ENCODE measurements around the gene EGLN1.

Gene EGLN1

DNA sequence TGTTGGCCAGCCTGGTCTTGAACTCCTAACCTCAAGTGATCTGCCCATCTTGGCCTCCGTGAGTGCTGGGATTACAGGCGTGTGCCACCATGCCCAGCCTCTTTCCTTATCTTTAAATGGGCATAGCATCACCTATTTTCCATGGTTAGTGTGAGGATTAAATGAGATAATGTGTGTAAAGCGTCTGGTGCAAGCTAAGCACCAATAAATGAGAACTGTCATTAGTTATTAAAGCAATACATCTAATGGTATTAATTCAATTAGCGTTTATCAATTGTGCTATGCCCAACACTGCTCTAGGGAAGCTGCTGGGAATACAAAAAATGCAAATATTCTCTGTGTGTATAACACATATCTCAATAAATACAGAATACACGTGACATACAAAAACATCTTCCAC is 94.5 kb downstream of the EGLN1 start:
- TF ChIP-seq FOXM1 (IDR thresholded peaks at IDR 0.05; ENCODE audit: borderline replicate concordance, low read depth) (no peak), YY1 (IDR thresholded peaks at IDR 0.05; ENCODE audit: low read depth) (no peak), EP300 (IDR thresholded peaks at IDR 0.05; ENCODE audit: borderline replicate concordance) (no peak), NFIC (IDR thresholded peaks at IDR 0.05) (no peak), TEAD4 (IDR thresholded peaks at IDR 0.05) (no peak)

- TF ChIP-seq RAD21 (IDR thresholded peaks at IDR 0.05; ENCODE audit: low read depth) (no peak), FOXM1 (IDR thresholded peaks at IDR 0.05; ENCODE audit: borderline replicate concordance, low read depth) (no peak), TEAD4 (IDR thresholded peaks at IDR 0.05) (no peak), REST (IDR thresholded peaks at IDR 0.05; ENCODE audit: low read depth) (no peak), TAF1 (IDR thresholded peaks at IDR 0.05; ENCODE audit: low read depth) (no peak), CREB1 (IDR thresholded peaks at IDR 0.05; ENCODE audit: low read depth) (no peak)
- TF ChIP-seq, protein P1, sequence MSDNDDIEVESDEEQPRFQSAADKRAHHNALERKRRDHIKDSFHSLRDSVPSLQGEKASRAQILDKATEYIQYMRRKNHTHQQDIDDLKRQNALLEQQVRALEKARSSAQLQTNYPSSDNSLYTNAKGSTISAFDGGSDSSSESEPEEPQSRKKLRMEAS (IDR thresholded peaks at IDR 0.05) = no peak
Observed at GRCh38 chr1:231326248-231326647, 95.8 kb downstream of the EGLN1 start.

- TF ChIP-seq, protein P1 (IDR thresholded peaks at IDR 0.05) = no peak
- TF ChIP-seq TAF1 (IDR thresholded peaks at IDR 0.05; ENCODE audit: low read depth) (no peak), TEAD4 (IDR thresholded peaks at IDR 0.05) (no peak), ZBTB7A (IDR thresholded peaks at IDR 0.05; ENCODE audit: low read depth) (no peak), TCF12 (IDR thresholded peaks at IDR 0.05; ENCODE audit: low read depth) (no peak), RAD21 (IDR thresholded peaks at IDR 0.05; ENCODE audit: low read depth) (no peak)
- TF ChIP-seq, protein P2, sequence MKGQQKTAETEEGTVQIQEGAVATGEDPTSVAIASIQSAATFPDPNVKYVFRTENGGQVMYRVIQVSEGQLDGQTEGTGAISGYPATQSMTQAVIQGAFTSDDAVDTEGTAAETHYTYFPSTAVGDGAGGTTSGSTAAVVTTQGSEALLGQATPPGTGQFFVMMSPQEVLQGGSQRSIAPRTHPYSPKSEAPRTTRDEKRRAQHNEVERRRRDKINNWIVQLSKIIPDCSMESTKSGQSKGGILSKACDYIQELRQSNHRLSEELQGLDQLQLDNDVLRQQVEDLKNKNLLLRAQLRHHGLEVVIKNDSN (IDR thresholded peaks at IDR 0.05) = no peak
Observed at GRCh38 chr1:231324660-231325059, 97.4 kb downstream of the EGLN1 start.

- no peak for TF ChIP-seq TEAD4 (IDR thresholded peaks at IDR 0.05)
- no peak for TF ChIP-seq CEBPB (IDR thresholded peaks at IDR 0.05)
- TF ChIP-seq, protein P1 (IDR thresholded peaks at IDR 0.05) = no peak
- no peak for TF ChIP-seq NFIC (IDR thresholded peaks at IDR 0.05)
- TF ChIP-seq REST (IDR thresholded peaks at IDR 0.05; ENCODE audit: low read depth) = no peak
- no peak for TF ChIP-seq RAD21 (IDR thresholded peaks at IDR 0.05; ENCODE audit: low read depth)
- TF ChIP-seq ZBTB7A (IDR thresholded peaks at IDR 0.05; ENCODE audit: low read depth) = no peak
- TF ChIP-seq, protein P2 (IDR thresholded peaks at IDR 0.05) = no peak
- no peak for TF ChIP-seq TCF12 (IDR thresholded peaks at IDR 0.05; ENCODE audit: low read depth)
- TF ChIP-seq YY1 (IDR thresholded peaks at IDR 0.05; ENCODE audit: low read depth) = no peak
- no peak for TF ChIP-seq TAF1 (IDR thresholded peaks at IDR 0.05; ENCODE audit: low read depth)
- no peak for TF ChIP-seq FOXM1 (IDR thresholded peaks at IDR 0.05; ENCODE audit: borderline replicate concordance, low read depth)
- TF ChIP-seq EP300 (IDR thresholded peaks at IDR 0.05; ENCODE audit: borderline replicate concordance) = no peak
- no peak for TF ChIP-seq CREB1 (IDR thresholded peaks at IDR 0.05; ENCODE audit: low read depth)
- no peak for TF ChIP-seq EGR1 (IDR thresholded peaks at IDR 0.05)
Observed at GRCh38 chr1:231322880-231323530, 99.1 kb downstream of the EGLN1 start.

- TF ChIP-seq REST (IDR thresholded peaks at IDR 0.05; ENCODE audit: low read depth) (no peak), FOXM1 (IDR thresholded peaks at IDR 0.05; ENCODE audit: borderline replicate concordance, low read depth) (no peak), CEBPB (IDR thresholded peaks at IDR 0.05) (no peak), TAF1 (IDR thresholded peaks at IDR 0.05; ENCODE audit: low read depth) (no peak), NFIC (IDR thresholded peaks at IDR 0.05) (no peak), CREB1 (IDR thresholded peaks at IDR 0.05; ENCODE audit: low read depth) (no peak), TCF12 (IDR thresholded peaks at IDR 0.05; ENCODE audit: low read depth) (no peak)
- TF ChIP-seq, protein P2 (IDR thresholded peaks at IDR 0.05) = no peak
- TF ChIP-seq, protein P1 (IDR thresholded peaks at IDR 0.05) = no peak
Observed at GRCh38 chr1:231319080-231319479, 103.0 kb downstream of the EGLN1 start.
